ENCODE data around the gene RELT.

The RELT gene

GRCh38 chr11:73376803-73377629, 817 bp downstream of the RELT start:
- peak; percentile 20 to 58 for DNase-seq

DNA sequence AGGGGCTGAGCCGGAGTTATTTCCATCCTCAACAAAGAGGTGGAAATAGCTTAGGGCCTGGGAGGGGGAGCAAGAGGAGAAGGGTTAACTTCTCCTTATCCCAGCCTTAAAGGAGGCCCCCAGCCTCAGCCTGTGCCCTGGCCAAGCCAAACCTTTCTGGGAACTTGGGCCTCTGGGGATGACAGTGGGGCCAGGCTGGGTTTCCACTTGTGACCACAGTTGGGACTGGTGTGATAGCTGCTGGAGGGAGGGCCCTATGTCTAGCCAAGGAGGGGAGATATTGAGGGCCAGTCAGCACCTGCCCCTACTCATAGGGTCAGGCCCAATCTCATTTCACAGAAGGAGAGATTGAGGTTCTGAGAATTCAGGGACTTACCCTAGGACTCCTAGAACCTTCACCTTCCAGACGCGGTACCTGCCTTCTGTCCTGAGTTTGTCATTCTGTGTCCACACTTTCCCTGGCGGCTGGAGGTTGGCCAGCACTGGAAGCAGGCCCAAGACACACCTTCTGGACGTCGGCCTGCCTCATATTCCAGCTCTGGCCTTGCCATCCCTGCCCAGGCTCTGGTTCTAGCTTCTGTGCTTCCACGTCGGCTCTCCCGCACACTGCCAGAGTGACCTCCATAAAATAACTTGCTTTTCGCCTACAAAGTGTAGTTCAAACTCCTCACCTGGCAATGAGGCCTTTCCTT, 3.1 kb downstream of the RELT start:
- DNase-seq: no peak

DNA sequence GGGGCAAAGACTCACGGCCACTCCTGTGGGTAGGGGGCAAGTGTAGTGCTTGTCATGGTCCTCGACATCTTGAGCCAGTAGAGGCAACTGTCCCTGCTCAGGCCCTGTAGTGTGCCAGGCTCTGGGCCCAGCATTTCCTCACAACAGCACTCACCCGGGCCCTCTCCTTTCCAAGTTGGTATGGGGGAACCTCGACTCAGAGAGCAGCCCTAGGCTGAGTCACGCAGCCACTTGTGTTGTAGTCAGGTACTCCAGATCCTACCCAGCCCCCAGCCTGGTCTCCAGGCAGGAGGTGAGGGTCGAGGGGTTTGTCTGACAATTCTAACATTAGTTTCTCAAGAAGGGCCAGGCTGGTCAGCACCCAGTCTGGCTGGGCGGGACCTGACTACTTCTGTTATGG, 4.1 kb downstream of the RELT start:
- DNase-seq: no peak

DNA sequence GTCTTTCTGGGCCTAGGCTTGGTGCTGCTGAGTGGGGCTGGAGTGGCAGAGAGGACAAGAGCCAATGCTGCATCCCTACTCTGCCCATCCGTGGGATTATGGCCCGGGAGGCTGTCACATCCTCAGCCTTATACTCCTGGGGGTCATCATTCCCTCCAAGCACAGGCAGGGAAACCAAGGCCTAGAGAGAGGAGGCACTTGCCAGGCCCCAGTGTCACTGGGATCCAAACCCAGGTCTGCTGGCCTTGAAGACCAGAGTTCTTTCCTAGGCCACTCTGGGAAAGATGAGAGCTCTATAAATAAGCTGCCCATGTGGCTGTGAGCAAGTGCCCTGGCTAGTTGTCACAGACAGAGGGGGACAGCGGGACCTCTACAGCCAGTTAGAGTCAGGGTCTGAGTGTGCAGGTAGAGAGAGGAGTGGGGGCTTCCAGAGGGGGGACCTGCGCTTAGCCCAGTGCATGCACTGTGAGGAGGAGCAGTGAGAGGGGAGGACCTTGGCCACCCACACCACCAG, 4.8 kb downstream of the RELT start:
- DNase-seq: no peak

GRCh38 chr11:73381589-73381988, 5.4 kb downstream of the RELT start:
- DNase-seq: no peak

GRCh38 chr11:73382183-73382582, 6.0 kb downstream of the RELT start:
- DNase-seq: no peak

DNA sequence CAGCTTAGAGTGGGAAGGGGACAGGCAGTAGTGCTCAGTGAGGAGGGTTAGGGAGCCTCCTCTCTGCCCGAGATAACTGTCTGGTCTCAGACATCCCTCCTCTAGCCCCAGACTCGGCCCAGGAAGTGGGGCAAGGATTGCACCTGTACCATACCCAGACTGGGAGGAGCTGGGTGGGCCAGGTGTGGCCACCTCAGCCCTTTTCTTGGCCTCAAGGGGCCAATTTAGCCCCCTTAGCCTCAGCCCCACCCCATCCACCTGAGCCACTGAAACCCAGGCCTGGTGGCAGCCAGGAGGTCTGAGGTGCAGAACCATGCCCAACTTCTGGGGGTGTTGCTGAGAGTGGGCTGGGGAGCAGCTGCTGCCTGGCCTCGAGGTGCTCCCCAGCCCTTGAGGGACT, 6.5 kb downstream of the RELT start:
- no peak for DNase-seq

GRCh38 chr11:73383249-73384124, 7.3 kb downstream of the RELT start:
- DNase-seq: no peak

- DNase-seq: no peak
Measured at GRCh38 chr11:73384125-73384441, 7.9 kb downstream of the RELT start.

- DNase-seq: no peak
Measured at GRCh38 chr11:73384531-73384871, 8.3 kb downstream of the RELT start.

DNA sequence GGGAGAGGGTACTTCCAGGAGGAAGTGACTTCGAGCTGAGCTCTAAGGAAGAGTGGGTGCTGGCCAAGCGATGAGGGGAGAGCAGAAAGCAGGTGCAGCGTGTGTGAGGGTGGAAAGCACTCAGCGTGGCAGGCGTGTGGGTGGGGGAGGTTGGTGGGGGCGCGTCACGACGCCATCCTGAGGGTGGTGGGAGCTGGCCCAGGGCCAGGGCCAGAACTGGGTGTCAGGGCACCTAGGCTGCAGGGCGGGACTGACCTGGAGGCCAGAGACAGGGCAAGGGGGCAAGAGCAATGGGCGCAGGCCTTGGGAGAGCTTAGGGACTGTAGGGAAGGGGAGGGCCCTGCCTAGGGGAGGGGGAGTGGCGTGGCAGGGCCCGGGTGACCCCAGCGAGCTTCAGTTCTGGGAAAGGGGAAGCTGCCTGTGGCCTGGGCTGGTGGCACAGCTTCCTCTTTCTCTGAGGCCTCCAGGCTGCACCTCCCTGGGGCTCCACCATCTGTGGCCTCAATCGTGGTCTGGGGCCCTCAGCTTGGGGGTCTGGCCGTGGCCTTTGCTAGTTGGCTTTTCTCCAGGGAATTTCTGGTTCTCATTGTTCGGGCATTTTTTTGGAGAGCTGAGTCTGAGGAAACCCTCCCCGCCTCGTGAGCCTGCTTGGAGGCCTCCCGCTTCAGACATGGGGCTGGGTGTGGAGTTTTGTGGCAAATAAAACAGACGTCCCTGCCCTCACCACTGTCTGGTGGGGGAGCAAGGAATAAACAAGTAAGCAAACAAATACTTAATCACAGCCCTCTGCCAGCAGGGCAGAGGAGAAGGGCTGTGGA, 8.9 kb downstream of the RELT start:
- DNase-seq: no peak

DNA sequence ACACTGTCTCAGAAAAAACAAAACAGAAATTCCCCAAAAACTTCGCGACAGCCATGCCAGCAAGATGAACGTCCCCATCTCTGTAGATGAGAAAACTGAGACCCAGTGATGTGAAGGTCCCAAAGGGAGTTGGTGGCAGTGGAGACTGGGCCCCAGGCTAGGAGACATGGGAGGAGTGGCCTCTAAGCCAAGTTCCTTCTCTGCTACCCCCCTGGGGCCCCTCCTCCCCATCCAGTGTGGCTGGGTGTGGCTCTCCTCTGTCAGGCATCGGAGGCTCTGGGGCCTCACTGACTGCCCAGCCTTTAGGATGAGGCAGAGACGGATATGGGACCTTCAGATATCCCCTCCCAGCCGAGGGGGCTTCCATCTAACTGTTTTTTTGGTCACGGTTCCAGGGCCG, 9.8 kb downstream of the RELT start:
- no peak for DNase-seq

DNA sequence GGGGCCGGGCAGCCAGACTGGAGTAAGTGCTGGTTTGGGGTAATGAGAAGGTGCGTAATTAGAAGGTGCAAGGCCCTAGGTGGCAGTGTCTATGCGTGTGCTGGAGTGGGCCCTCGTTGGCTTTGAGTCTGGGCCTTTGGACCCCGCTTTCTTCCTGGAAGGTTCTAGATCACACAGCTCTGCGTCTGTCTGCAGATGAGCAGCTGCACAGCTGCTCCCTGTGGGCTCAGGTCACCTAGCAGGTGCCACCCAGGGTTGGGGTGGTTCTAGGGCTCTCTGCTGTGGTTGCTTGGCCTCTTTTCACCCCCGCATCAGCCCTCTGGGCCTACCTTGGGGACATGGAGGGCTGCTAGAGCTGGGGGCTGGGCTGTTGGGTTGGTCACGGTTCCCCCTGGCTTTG, 10.3 kb downstream of the RELT start:
- no peak for DNase-seq

- no peak for DNase-seq
Measured at GRCh38 chr11:73387594-73388264, 11.5 kb downstream of the RELT start.

DNA sequence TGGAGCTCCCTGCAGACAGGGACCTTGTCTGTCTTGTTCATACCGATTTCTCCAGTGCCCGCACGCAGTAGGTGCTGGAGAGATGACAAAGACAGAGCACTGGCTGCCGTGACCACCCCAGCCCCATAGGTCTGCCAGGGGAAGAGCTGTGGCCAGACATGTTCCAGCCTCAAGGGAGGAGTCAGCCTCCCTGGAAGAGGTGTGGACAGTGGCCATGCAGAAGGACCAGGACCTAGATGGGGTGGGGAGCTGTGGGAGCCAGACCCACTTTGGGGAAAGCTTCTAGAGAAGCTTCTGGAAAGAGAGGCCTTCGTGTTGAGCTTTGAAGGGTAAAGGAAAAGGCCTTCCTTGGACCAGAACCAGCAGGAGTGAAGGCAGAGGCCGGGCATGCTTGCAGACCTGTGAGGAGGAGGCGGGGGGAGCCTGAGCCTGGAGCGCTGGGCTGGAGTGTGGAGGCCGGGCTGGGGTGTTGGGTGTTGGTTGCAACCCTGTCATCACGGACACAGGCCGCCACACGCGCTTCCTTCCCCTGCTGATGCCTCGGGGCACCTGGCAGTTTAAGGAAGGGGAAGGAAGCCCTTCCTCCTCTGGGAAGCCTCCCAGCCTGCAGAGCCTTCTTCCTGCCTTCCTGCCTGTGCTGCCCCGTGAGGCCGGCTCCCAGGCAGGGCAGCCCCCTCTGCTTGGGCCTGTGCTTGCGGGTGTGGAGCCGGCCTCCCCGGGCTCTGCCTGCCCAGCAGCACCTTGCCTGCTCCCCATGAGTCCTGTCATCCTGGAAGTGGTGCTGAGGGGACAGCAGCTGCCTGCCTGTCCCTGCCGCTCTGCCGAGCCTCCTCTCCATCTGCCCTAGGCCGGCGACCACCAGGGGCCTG, 12.3 kb downstream of the RELT start:
- no peak for DNase-seq

GRCh38 chr11:73389134-73389525, 12.9 kb downstream of the RELT start:
- DNase-seq: no peak

DNA sequence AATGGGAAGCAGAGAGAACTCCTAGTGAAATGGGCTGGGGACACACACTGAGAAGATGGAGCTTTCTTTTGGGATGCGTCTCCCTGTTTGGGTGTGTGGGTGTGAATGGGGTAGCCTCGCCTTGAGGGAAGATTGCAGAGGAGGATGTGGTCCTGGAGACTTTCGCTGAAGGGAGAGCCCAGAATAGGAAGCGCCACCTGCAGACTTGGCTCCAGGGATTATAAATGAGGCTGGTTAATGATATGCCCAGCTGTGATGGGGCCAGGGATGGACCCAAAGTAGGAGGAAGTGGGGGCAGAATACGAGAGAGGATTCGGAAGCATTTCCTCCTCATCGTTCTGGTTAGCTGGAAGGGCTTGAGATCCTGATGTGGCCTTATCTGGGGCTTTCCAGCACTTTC, 13.7 kb downstream of the RELT start:
- DNase-seq: no peak

DNA sequence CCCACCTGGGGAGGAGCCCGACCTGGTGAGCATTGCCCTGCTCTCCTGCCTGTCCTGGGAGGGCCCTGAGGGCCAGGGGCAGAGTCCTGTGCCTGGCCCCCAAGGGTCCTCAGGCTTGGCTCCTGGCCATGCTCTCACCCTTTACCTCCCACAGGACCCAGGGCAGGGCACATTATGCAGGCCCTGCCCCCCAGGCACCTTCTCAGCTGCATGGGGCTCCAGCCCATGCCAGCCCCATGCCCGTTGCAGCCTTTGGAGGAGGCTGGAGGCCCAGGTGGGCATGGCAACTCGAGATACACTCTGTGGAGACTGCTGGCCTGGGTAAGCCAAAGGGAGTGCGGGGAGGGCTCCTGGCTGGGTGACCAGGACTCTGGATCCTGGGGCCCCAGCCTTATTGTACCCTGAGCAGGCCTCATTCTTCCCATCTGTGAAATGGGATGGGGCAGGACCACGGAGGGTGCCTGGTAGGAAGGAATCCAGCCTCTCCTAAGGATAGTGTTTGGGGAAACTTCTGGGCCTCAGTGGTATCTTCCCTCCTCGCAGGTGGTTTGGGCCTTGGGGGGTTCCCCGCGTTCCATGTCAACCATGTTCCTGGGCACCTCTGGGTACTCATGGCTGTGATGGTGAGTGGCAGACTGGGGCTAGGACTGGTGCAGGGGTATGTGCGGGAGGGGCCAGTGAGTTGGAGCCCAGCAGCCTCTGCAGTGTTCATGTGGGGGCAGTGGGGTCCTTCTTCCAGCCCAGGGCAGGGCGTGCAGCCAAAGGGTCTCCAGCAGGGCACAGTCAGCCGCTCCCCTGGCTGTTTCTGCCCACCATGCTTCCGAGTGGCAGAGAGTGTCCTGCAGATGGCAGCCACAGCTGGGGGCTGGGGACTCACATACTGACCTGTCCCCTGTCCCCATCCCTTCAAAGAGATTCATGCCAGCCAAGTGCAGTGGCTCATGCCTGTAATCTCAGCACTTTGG, 14.7 kb downstream of the RELT start:
- DNase-seq: no peak

DNA sequence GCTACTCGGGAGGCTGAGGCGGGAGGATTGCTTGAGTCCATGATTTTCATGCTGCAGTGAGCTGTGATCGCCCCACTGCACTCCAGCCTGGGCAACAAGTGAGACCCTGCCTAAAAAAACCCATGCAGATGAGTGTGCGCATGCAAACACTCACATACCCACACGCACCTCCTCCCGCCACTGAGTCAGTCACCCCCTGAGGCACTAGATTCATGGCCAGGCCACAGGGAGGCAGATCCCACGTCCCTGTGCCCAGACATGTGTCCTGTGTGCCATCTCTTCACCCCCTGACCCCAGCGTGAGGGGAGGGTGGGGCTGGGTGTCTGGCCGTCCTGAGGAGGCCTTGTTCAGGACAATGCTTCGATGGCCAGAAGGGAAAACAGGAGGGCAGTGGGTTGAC, 15.5 kb downstream of the RELT start:
- no peak for DNase-seq
